H54 (cell line): ENCODE data around the gene SDCCAG8.

ENCODE experiments used
- DNase-seq: peaks from one replicate; pipeline ENCODE4 v3.0.0; 2011; ENCODE audit warnings: low spot score, mixed read lengths; ENCODE audit not compliant: insufficient read length
- FAIRE-seq: peaks from 3 replicates; lab custom pipeline; 2011; peaks lifted over from hg19 to GRCh38; lab: Jason Lieb, UNC
- POLR2A ChIP-seq: IDR thresholded peaks from 2 replicates; pipeline ENCODE4 v1.6.1; 2011; ENCODE audit warnings: low read depth, mild to moderate bottlenecking, low read length

SDCCAG8 gene

DNA sequence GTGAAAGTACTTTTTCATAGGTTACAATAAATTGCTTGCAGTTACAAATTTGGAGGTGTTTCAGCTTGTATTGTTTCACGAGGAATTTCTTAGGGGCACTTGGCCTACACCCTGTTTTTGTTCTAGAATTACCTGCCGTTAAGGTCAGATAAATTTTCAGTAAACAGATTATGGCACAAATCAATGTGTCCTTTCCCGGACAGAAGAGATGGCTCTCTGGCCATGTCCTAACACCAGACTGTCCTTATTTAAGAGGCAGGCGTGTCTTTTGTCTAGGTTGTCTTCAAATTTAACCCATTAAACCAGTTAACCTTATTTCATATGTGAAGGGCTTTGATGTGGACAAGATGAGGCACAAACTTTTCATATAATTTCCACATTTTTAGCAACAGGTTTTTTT, 243.4 kb downstream of the SDCCAG8 start:
- no peak for DNase-seq
- FAIRE-seq: no peak
- no peak for TF ChIP-seq POLR2A

DNA sequence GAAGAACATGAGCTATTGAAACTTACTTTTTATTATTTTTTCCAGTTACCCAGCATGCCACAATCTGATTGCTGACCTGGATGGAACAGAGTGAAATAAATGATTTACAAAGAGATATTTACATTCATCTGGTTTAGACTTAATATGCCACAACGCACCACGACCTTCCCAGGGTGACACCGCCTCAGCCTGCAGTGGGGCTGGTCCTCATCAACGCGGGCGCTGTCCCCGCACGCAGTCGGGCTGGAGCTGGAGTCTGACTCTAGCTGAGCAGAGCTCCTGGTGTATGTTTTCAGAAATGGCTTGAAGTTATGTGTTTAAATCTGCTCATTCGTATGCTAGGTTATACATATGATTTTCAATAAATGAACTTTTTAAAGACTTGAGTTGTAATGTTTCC, 243.9 kb downstream of the SDCCAG8 start:
- no peak for FAIRE-seq
- no peak for DNase-seq
- TF ChIP-seq POLR2A: no peak

DNA sequence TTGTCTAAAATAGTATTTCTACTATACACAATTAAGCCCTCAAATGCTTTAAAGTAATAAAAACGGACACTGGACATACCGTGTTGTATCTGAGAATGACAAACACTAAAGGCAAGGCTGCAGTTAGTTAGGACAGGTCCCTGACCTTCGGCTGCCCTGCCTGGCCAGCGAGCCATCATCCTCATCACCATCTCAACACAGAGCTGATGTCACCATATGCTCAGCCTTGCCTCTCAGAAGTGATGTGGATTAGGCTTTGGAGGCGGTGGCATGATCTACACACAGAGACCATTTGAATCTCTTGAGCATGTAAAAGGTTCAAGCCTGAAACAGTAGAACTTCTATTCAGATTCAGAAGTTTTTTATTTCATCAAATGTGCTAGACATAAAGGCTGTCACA, 244.7 kb downstream of the SDCCAG8 start:
- FAIRE-seq: no peak
- no peak for TF ChIP-seq POLR2A

DNA sequence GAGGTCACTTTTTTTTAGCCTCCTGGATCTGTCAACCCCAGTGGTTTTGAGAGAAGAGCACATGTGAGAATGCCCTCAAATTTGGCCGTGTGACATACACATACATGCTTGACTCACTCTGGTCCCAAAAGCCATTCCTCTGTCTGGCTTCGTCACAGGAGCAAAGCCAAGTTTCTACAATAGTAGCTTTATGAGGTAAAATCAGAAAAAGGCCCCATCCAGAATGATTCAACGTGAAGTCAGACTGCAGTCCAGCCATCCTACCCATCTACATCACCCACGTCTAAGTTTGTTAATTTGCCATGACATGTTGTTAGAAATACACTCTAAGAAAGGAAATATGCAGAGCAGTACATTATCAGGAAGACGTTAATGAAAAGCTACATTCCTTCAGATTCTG, 245.2 kb downstream of the SDCCAG8 start:
- no peak for TF ChIP-seq POLR2A
- FAIRE-seq: no peak
- DNase-seq: no peak

More for the DNA sequence above, 244.7 kb downstream of the SDCCAG8 start:
- no peak for DNase-seq

DNA sequence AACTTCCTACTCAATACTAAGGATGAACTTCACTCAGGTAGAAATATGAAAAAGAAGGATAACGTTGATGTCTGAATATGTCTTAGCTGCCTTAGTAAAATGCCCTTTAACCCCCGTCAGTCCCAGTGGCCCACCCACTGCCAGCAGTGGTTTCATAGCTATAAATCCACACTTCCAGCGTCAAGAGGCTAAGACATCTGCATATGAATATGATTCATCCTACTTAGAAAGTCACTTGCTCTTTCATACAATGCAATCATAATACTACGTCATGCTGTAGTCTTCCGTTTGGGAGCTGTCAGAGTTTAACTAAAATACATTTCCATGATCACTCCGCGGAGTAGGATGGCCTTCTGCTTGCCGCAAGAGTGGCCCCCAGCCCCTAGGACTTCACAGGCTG, 247.3 kb downstream of the SDCCAG8 start:
- DNase-seq: no peak
- TF ChIP-seq POLR2A: no peak
- FAIRE-seq: no peak

DNA sequence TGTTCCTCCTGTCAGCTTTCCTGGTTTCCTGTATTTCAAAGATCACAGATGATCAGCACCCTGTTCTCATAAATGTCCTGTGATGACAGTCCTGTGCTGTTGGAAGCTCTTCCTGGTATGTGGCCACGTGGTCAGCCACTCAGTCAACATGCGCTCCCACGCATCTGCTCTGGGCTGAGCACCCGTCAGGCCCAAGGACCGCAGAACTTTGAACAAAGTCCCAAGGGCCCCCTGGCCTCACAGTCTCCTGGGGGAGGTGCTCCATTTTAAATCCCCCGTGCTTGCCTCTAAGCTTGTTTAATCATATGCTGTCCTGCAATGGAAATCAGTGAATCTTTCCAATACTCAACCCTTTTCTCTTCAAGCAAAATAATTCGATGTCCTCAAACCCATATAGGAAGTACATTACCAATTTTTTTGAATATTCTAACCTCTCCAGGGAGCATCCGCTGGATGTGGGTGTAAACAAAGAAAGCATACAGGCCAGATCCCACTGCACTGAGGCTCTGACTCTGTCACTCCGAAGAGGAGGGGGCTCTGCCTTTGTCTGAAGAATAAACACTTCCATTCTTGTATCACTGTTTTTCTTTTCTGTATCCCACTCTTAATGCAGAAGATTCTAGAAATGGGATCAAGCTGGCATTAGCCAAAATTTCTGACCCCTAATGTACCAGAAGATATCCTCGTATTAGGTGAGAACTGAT, 250.3 kb downstream of the SDCCAG8 start:
- FAIRE-seq (no peak), DNase-seq (no peak)
- no peak for TF ChIP-seq POLR2A

DNA sequence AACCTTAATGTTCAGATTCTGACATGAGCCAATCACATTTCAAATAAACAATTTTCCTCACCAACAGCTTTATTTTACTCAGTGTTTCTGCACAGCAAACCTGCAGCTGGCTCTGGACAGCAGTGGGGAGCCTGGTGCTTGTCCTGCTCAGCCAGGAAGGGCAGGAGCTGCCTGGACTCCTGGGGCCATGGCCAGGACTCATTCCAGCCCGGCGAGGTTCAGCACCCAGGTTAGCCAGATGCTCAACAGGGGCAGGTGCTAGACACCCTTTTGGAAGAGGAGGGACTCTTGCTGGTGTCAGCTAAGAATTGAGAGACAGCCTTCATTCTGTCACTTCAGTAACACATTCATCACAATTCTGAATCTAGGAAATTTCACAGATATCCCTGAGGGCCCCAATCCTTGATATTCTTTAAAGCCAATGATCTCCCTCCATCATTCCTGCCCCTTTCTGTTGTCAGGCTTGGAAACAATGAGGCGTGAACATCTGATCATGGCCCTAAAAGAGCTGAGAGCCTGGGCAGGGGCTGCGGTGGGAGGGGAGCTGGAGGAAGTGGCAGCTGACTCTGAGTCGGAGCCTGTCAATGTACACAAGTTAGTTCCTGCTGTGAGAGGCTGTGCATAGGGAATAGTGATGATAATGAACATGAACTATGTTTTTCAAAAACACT, 251.3 kb downstream of the SDCCAG8 start:
- TF ChIP-seq POLR2A: no peak
- FAIRE-seq: no peak
- DNase-seq: no peak

DNA sequence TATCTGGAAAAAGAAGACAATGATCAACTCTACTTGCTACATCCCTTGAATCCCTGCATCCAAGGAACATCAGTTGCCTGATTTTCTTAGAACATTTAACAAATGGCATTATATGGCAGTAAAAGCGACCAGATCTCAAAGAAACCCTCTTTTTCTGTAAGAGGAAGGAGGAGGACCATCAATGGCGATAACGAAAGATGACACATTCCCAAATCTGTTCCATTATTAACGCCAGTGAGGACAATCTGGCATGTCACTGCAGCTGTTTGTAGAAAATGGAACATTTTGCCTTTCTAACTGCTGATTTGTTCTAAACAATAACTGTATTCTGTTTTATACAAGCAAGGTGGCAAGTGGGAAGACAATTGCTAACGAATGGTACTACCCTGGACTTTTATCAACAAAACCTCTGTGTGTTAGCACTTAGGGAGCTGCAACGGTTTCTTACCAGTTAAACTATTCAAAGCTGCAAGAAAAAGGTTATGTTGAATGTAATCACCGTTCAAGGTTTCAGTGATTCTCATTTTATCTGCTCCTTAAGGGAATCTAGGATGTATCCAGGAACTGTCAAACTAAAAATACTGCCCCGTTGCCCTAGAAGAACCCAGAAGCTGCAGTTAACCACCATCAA, 251.9 kb downstream of the SDCCAG8 start:
- DNase-seq (no peak), FAIRE-seq (no peak)
- TF ChIP-seq POLR2A: no peak

DNA sequence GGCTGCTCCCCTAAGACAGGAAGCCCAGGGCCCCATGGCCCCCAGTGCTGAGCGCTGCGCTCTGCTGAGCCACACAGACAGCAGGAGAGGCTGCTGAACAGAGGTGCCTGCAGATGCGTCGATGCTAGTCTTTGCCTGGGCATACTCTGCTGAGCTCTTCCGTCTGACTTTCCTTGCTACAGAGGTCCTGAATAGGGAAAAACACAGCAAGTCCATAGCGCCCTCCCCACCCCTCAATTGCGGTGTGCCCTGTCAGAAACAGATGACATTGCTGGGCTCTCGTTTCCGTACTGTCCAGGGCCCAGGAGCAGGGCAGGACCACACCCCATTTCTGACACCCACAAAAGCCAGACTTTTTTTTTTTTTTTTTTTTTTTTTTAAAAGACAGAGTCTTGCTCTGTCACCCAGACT, 252.5 kb downstream of the SDCCAG8 start:
- no peak for DNase-seq

DNA sequence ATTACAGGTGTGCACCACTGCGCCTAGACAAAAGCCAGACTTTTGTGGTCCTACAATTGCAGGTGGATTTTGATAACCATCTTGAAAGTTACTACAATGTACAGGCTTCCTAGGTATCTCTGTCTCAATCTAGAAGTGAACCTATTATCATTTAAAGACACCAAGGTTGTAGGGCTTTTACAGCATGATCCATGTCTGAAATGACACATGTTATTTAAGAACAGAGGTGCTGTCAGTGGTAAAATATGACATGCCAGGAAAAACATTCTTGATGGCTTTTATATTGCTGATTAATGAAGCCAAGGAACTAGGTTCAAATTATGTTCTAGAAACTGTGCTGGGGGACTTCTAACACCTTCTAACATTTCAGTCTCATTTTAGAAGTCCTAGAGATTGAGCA, 253.1 kb downstream of the SDCCAG8 start:
- DNase-seq (no peak), FAIRE-seq (no peak)
- TF ChIP-seq POLR2A: no peak

More for the DNA sequence above, 252.5 kb downstream of the SDCCAG8 start:
- FAIRE-seq: no peak
- no peak for TF ChIP-seq POLR2A

DNA sequence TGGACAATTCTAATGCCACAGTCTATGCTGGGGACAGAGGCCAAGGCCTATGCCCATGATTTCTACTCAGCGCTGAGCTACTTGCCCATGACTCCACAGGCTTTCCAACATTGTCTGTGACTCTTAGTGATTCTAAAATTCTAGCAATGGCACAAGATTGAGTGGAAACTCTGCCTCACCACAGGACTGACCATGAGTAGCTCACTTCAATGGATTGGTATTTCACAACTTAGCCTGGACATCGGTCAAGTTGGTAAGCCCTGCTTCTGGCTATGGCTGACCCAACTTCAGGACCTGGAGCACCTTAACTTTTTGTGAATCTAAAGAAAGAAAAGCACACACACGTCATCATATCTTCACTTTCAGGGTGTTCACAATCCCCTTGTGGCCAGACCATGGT, 255.1 kb downstream of the SDCCAG8 start:
- no peak for FAIRE-seq

DNA sequence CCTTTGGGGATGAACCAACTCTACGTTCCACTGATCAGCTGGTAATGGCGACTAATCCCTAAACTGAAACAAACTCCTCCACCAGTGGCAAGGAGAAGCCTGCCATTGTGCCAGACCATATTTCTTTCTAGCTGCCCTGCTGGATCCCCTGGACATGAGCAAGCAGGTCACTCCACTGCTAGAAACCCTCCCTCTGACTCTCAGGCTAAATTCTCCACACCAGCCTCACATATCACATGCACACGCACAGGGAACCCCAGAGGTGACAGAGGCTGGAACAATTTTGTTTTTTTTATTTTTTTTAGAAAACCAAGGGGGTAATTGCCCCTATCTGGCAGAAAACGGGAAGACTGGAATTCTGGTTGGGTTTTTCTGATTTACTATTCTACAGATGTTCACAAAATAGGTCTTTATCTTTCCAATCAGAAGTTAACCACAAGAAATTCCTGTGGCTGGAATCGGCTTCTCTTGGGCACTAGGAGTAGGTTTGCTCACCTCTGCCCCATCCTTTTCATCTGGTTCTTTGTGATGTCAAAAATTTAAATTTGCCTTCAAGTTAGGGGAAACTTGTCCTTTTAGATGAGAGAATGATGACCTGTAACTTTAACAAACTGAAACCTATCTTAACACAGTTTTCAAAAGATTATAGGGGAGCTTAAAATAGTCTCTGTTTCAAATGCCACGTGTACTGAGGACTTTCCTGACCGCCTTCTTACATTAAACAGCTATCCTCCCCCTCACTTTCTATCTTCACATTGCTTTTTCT, 258.1 kb downstream of the SDCCAG8 start:
- no peak for TF ChIP-seq POLR2A
- DNase-seq: no peak
- peak; percentile 61 for FAIRE-seq

More for the DNA sequence above, 255.1 kb downstream of the SDCCAG8 start:
- DNase-seq: no peak
- TF ChIP-seq POLR2A: no peak

DNA sequence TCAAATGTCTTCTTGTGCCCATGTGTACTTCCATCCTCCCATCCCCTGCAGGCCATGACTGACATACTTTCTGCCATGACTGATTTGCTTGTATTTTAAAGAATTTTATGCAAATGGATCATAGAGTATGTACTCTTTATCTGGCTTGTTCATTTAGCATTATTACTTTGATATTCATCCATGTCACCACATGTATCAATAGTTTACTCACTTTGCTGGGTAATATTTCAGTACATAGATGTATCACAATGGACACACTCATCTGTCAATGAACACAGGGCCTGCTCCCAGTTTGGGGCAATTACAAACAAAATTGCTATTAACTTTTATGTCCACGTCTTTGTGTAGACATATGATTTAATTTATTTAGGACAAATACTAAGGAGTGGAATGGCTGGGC, 259.1 kb downstream of the SDCCAG8 start:
- DNase-seq: no peak
- FAIRE-seq: no peak
- no peak for TF ChIP-seq POLR2A

DNA sequence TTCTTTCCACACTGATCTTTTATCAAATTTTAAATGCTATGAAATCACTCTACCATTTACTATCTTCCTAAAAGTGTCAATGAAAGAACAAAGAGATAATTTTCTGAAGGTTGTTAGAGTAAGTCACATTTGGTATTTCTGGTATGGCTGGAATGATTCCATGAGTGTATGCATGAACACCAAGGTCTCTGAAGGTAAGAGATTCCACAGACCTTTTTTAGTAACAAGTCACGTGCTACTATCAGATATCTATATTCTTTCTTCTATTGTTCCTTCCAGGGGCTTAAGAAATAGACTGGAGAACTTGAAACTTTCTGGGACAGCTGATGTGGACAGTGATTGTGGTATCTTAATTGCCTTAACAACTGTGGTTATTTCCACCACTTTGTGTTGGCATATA, 265.0 kb downstream of the SDCCAG8 start:
- DNase-seq: no peak
- no peak for TF ChIP-seq POLR2A
- FAIRE-seq: no peak
